Uterus (tissue), 4 donors: Measurements from ENCODE around the gene GJA4. TPM values are rescaled to one million over a fixed set of nuclear protein-coding genes. Genes with fewer than 3 reads are reported as not detected.

ENCODE experiments used
- DNase-seq, 2 donors: peaks; one replicate each; pipeline ENCODE4 v3.0.0-alpha.2; 2019 to 2020
- H3K27ac ChIP-seq, 2 donors: fragments of 200-600 bp; sonication (generic); 1 replicate in 1 of 2; 2 replicates in 1 of 2; pipeline ENCODE4 v1.5.1; 2016 to 2018
- H3K27me3 ChIP-seq, 2 donors: fragments of 200-600 bp; sonication (generic); one replicate each; pipeline ENCODE4 v1.5.1; 2018 to 2019; ENCODE audit warnings: control low read depth in 1 of 2
- H3K36me3 ChIP-seq, 2 donors: fragments of 200-600 bp; sonication (generic); one replicate each; pipeline ENCODE4 v1.5.1; 2019; ENCODE audit warnings: control low read depth in 1 of 2
- H3K4me1 ChIP-seq, 2 donors: fragments of 200-600 bp; sonication (generic); one replicate each; pipeline ENCODE4 v1.5.1; 2018 to 2019; ENCODE audit warnings: control low read depth in 1 of 2
- H3K4me3 ChIP-seq, 2 donors: fragments of 200-600 bp; sonication (generic); 1 replicate in 1 of 2; 2 replicates in 1 of 2; pipeline ENCODE4 v1.5.1; 2018 to 2019; ENCODE audit warnings: mild to moderate bottlenecking in 1 of 2
- H3K9me3 ChIP-seq, 2 donors: fragments of 200-600 bp; sonication (generic); one replicate each; pipeline ENCODE4 v1.5.1; 2019; ENCODE audit warnings: control low read depth in 1 of 2
- POLR2A ChIP-seq, 2 donors: fragments of 450-650 bp; IDR thresholded peaks; one replicate each; pipeline ENCODE4 v1.6.1; 2016; ENCODE audit warnings: antibody characterized with exemption in 2 of 2, mild to moderate bottlenecking in 1 of 2, moderate library complexity in 1 of 2
- intact Hi-C: fragments of 100-400 bp; cut with DNase I; formaldehyde crosslinking; loops from one replicate; pipeline ENCODE4 v1.15.1; 2023; ENCODE audit warnings: low total_unique reads
- total RNA-seq, 4 donors: library from RNA; depleted of rRNA in 3 of 4; stranded (reverse); fragments of >200 nt in 3 of 4; gene quantifications; one replicate each; pipeline versions ENCODE4 v1.1.0 to v1.2.4, GENCODE V29; 2014 to 2023
- TF ChIP-seq, protein P1 (sequence below), 4 experiments: fragments of 200-600 bp in 2 of 4; fragments of 450-650 bp in 2 of 4; sonication (generic) in 2 of 4; IDR thresholded peaks; one replicate each; pipeline ENCODE4 v1.5.1; 2016 to 2019; ENCODE audit warnings: antibody characterized with exemption in 4 of 4, mild to moderate bottlenecking in 2 of 4, moderate library complexity in 1 of 4
- donor health status: DM: yes; HTN: yes; CAD: no.

Gene GJA4
- total RNA-seq, 4 donors from 2014 or later, result 2.9 to 32.8 (median 23.9) TPM

DNA sequence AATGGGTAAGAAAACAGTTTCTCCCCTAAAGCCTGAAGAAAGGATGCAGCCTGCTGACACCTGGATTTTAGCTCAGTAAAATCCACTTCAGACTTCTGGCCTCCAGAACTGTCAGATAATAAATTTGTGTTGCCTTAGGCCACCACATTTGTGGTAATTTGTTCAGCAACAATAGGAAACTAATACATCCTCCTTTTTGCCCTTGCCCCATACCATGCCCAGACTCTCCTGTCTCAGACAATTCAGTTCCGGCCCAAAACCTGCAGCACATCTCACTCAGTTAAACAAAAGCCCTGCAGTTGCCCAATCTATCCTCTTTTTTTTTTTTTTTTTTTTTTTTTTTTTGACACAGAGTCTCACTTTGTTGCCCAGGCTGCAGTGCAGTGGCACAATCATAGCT lies 40.9 kb downstream of the GJA4 start:
- H3K9me3 ChIP-seq, result no peaks in the 10 kb centered on the region
- no peak for DNase-seq
- no peak overlapping the region for H3K4me3 ChIP-seq
- intact Hi-C loops, result no loop called here
- no peak for TF ChIP-seq POLR2A (IDR thresholded peaks at IDR 0.05)
- TF ChIP-seq, protein P1, sequence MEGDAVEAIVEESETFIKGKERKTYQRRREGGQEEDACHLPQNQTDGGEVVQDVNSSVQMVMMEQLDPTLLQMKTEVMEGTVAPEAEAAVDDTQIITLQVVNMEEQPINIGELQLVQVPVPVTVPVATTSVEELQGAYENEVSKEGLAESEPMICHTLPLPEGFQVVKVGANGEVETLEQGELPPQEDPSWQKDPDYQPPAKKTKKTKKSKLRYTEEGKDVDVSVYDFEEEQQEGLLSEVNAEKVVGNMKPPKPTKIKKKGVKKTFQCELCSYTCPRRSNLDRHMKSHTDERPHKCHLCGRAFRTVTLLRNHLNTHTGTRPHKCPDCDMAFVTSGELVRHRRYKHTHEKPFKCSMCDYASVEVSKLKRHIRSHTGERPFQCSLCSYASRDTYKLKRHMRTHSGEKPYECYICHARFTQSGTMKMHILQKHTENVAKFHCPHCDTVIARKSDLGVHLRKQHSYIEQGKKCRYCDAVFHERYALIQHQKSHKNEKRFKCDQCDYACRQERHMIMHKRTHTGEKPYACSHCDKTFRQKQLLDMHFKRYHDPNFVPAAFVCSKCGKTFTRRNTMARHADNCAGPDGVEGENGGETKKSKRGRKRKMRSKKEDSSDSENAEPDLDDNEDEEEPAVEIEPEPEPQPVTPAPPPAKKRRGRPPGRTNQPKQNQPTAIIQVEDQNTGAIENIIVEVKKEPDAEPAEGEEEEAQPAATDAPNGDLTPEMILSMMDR (IDR thresholded peaks at IDR 0.05), result no peak
- no peaks in the 10 kb centered on the region for H3K4me1 ChIP-seq
- H3K36me3 ChIP-seq, result no peaks in the 10 kb centered on the region
- H3K27ac ChIP-seq, result no peak overlapping the region
- no peaks in the 10 kb centered on the region for H3K27me3 ChIP-seq

DNA sequence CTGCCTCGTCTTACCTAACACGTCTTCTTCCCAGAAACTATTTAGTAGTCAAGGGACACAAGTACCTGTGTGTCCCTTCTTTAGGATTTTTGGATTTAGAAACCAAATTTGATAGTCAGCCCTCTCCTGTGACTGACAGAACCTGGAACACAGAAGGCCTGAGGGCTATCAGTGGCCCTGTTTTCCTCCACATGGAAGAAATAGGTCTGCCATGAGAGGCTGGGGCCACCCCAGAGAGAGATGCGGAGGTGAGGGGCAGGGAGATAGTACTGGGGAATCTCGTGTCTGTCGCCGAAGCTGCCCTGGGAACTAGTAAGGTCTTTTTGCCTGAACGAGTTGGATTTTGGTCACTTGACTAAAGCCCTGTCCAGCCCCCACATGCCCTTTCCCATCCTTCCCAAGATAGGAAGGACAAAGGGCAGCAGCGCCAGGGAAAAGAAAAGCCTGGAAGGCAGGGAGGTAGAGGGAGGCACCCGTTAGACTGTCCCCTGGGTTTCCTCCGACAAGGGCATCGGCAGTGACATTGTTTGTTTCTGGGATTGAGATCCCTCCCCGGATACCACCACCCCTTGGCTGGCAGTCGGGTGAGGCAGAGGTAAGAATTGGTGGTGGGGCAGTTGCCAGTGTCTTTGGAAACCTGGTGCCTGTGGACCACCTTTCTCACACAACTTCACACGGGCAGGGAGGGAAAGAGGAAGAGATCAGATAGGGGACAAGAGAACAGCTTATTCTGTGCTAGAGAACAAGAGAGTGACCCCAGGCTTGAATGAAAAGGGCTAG lies 46.9 kb downstream of the GJA4 start:
- H3K4me1 ChIP-seq, result no peaks in the 10 kb centered on the region
- DNase-seq, result no peak
- TF ChIP-seq, protein P1 (IDR thresholded peaks at IDR 0.05), result no peak
- TF ChIP-seq POLR2A (IDR thresholded peaks at IDR 0.05), result no peak
- H3K27ac ChIP-seq, result no peak overlapping the region
- H3K36me3 ChIP-seq, result no peaks in the 10 kb centered on the region
- H3K27me3 ChIP-seq, result no peaks in the 10 kb centered on the region
- H3K4me3 ChIP-seq, result no peak overlapping the region
- no peaks in the 10 kb centered on the region for H3K9me3 ChIP-seq
- intact Hi-C loops, result no loop called here

DNA sequence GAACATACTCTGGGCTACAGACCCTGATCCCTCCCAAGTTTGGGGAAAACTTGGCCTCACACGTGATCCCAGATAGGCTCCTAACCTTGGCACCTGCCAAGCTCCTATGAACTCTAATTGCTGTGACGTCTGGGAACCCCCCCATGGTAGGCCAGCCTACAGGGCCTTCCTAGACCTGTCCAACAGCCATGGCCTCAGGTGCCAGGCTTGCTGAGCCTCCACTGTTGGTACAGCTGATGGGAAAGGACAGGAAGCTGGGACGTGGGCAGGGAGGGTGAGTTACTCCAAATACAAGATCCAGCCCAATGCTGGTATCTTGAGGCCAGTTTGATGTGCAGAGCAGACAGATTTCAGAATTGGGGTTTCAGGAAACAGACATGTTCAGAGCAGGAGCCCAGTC lies 47.6 kb downstream of the GJA4 start:
- H3K4me1 ChIP-seq, result no peaks in the 10 kb centered on the region
- no peaks in the 10 kb centered on the region for H3K9me3 ChIP-seq
- H3K27ac ChIP-seq, result no peak overlapping the region
- no peak overlapping the region for H3K4me3 ChIP-seq
- no peaks in the 10 kb centered on the region for H3K27me3 ChIP-seq
- DNase-seq, result no peak
- H3K36me3 ChIP-seq, result no peaks in the 10 kb centered on the region
- no peak for TF ChIP-seq POLR2A (IDR thresholded peaks at IDR 0.05)
- TF ChIP-seq, protein P1 (IDR thresholded peaks at IDR 0.05), result no peak
- intact Hi-C loops, result no loop called here

DNA sequence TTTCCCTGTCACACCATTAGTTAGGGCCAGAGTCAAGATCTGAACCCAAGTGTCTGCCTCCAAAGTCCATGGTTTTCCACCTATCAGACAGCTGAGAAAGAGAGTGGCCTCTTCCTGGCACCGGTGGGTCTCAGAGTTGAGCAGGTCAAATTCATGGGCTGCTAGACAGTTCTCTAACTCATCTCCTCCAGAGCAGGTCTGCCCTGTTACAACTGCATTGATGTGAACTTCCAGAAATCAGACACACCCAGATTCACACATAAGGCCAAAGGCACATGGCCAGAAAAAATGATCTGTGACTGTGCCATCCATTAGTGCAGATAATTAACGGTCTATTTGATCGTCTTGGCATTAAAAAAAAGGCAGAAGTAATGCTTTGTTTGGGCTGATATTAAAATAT lies 49.3 kb downstream of the GJA4 start:
- H3K36me3 ChIP-seq, result no peaks in the 10 kb centered on the region
- H3K27ac ChIP-seq, result no peak overlapping the region
- no peak for DNase-seq
- TF ChIP-seq POLR2A (IDR thresholded peaks at IDR 0.05), result no peak
- TF ChIP-seq, protein P1 (IDR thresholded peaks at IDR 0.05), result no peak
- no peaks in the 10 kb centered on the region for H3K4me1 ChIP-seq
- no peak overlapping the region for H3K4me3 ChIP-seq
- intact Hi-C loops, result no loop called here
- no peaks in the 10 kb centered on the region for H3K9me3 ChIP-seq
- no peaks in the 10 kb centered on the region for H3K27me3 ChIP-seq

DNA sequence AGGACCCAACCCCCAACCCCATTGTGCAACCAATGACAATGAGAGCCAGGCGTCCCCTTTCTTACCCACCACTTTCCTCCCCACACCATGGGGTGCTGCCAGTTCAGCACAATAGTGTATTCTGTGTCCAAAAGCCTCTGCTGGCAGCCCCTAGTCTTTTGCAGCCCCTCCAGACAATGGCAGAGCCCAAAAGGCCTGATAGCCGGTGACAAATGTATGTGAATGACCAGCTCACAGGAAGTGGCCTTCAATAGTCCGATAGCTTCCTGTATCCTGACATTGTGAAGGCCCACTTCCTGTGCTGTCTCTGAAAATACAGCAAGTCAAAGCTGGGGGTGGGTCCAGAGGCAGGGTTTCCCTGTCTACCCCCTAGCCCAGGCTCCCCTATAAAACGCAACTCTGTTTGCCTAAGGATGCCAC lies 50.2 kb downstream of the GJA4 start:
- TF ChIP-seq POLR2A (IDR thresholded peaks at IDR 0.05), result no peak
- TF ChIP-seq, protein P1 (IDR thresholded peaks at IDR 0.05), result no peak

More for the DNA sequence above, 50.2 kb downstream of the GJA4 start:
- Histone ChIP-seq H3K36me3 (no peaks in the 10 kb centered on the region), H3K27me3 (no peaks in the 10 kb centered on the region), H3K27ac (no peak overlapping the region), H3K4me1 (no peaks in the 10 kb centered on the region), H3K9me3 (no peaks in the 10 kb centered on the region), H3K4me3 (no peak overlapping the region)
- intact Hi-C loops, result no loop called here
- DNase-seq, result no peak
